IMR-90 (cell line): ENCODE results near the gene KBTBD6. TPM values are rescaled to one million over a fixed set of nuclear protein-coding genes. Genes with fewer than 3 reads are reported as not detected.

Experiments
- ATAC-seq: fragments of 200-7000 bp; cut with Tn5 transposase; 2 replicates; pipeline ENCODE4 v1.9.1; 2020; ENCODE audit warnings: low read depth, mild to moderate bottlenecking, moderate library complexity
- BruUV-seq: library from RNA; stranded (reverse); fragments of 400-500 nt; replicated peaks from 2 replicates; lab custom pipeline; 2021; lab: Mats Ljungman, UMichigan
- CTCF ChIA-PET: fragments of 300-600 bp; formaldehyde crosslinking; extraction: SDS; loops from one replicate; lab custom pipeline; 2021; ENCODE audit warnings: antibody characterized with exemption; lab: Yijun Ruan, JAX
- POLR2A ChIA-PET: fragments of 300-600 bp; sonication (Branson Sonifier 250); formaldehyde crosslinking; loops from one replicate; lab custom pipeline; 2022; ENCODE audit warnings: antibody characterized with exemption; ENCODE audit not compliant: unreplicated experiment; lab: Charles Lee
- DNase-seq: peaks from one replicate; pipeline ENCODE4 v3.0.0; 2013
- H2AFZ ChIP-seq: replicated peaks from 2 replicates; pipeline ENCODE3; 2013; ENCODE audit warnings: low read length, mild to moderate bottlenecking; ENCODE audit not compliant: poor library complexity
- H2AK5ac ChIP-seq: 2 replicates; pipeline ENCODE4 v1.6.1; 2013; ENCODE audit warnings: low read depth, low read length, inconsistent platforms
- H2AK9ac ChIP-seq: replicated peaks from 2 replicates; pipeline ENCODE3; 2013; ENCODE audit warnings: mild to moderate bottlenecking, low read depth, low read length, moderate library complexity; ENCODE audit not compliant: poor library complexity
- H2BK120ac ChIP-seq: 2 replicates; pipeline ENCODE4 v1.6.1; 2013; ENCODE audit warnings: low read depth, low read length, inconsistent platforms
- H2BK15ac ChIP-seq: 3 replicates; pipeline ENCODE4 v1.6.1; 2013; ENCODE audit warnings: low read depth, low read length, inconsistent platforms
- H2BK20ac ChIP-seq: 2 replicates; pipeline ENCODE4 v1.6.1; 2013; ENCODE audit warnings: low read depth, mild to moderate bottlenecking, inconsistent platforms, low read length, moderate library complexity
- H2BK5ac ChIP-seq: 2 replicates; pipeline ENCODE4 v1.6.1; 2013; ENCODE audit warnings: mild to moderate bottlenecking, low read depth, low read length, inconsistent platforms; ENCODE audit not compliant: poor library complexity, severe bottlenecking
- H3K14ac ChIP-seq: replicated peaks from 2 replicates; pipeline ENCODE4 v1.6.1; 2013; ENCODE audit warnings: low read depth, low read length, inconsistent platforms
- H3K18ac ChIP-seq: 2 replicates; pipeline ENCODE4 v1.6.1; 2013; ENCODE audit warnings: low read depth, low read length, control low read depth
- H3K23ac ChIP-seq: 2 replicates; pipeline ENCODE4 v1.6.1; 2013; ENCODE audit warnings: low read depth, low read length, inconsistent platforms
- H3K27ac ChIP-seq: 2 replicates; pipeline ENCODE4 v1.5.1; 2013; ENCODE audit warnings: mild to moderate bottlenecking, control low read depth, low read length; ENCODE audit not compliant: insufficient read depth
- H3K27me3 ChIP-seq: 2 replicates; pipeline ENCODE4 v1.6.1; 2013; ENCODE audit warnings: low read length; ENCODE audit not compliant: control insufficient read depth, insufficient read depth
- H3K36me3 ChIP-seq: 2 replicates; pipeline ENCODE4 v1.6.1; 2013; ENCODE audit warnings: low read length, mixed read lengths; ENCODE audit not compliant: control insufficient read depth, insufficient read depth
- H3K4ac ChIP-seq: 2 replicates; pipeline ENCODE4 v1.6.1; 2013; ENCODE audit warnings: low read depth, low read length, inconsistent platforms
- H3K4me1 ChIP-seq: 2 replicates; pipeline ENCODE4 v1.6.1; 2013; ENCODE audit warnings: low read length, mixed read lengths; ENCODE audit not compliant: control insufficient read depth, insufficient read depth
- H3K4me2 ChIP-seq: 2 replicates; pipeline ENCODE4 v1.6.1; 2013; ENCODE audit warnings: low read depth, mild to moderate bottlenecking, control low read depth, low read length, moderate library complexity
- H3K4me3 ChIP-seq: 2 replicates; pipeline ENCODE4 v1.5.1; 2013; ENCODE audit warnings: low read depth, mild to moderate bottlenecking, control low read depth, low read length, moderate library complexity; ENCODE audit not compliant: insufficient read depth
- H3K56ac ChIP-seq: 2 replicates; pipeline ENCODE4 v1.6.1; 2013; ENCODE audit warnings: low read length, inconsistent platforms; ENCODE audit not compliant: insufficient read depth; ENCODE audit errors: extremely low read depth
- H3K79me1 ChIP-seq, 2 experiments: 2 replicates each; pipeline ENCODE4 v1.6.1; 2013; ENCODE audit warnings: low read length in 2 of 2, inconsistent platforms in 1 of 2, low read depth in 1 of 2
- H3K9ac ChIP-seq: 2 replicates; pipeline ENCODE4 v1.6.1; 2013; ENCODE audit warnings: low read depth, low read length, control low read depth
- H3K9me1 ChIP-seq: 2 replicates; pipeline ENCODE4 v1.6.1; 2013; ENCODE audit warnings: low read length, inconsistent platforms; ENCODE audit not compliant: insufficient read depth
- H3K9me3 ChIP-seq: 2 replicates; pipeline ENCODE4 v1.6.1; 2013; ENCODE audit warnings: low read length; ENCODE audit not compliant: control insufficient read depth, insufficient read depth
- H4K20me1 ChIP-seq: 2 replicates; pipeline ENCODE4 v1.6.1; 2013; ENCODE audit warnings: low read length, inconsistent platforms; ENCODE audit not compliant: insufficient read depth
- H4K5ac ChIP-seq: 2 replicates; pipeline ENCODE4 v1.6.1; 2013; ENCODE audit warnings: mild to moderate bottlenecking, low read depth, low read length, control low read depth
- H4K8ac ChIP-seq, 2 experiments: 2 replicates each; pipeline ENCODE4 v1.6.1; 2013; ENCODE audit warnings: low read depth in 2 of 2, low read length in 2 of 2, control low read depth in 1 of 2, inconsistent platforms in 1 of 2
- H4K91ac ChIP-seq: 2 replicates; pipeline ENCODE4 v1.6.1; 2013; ENCODE audit warnings: low read depth, low read length, inconsistent platforms; ENCODE audit not compliant: insufficient read depth
- CEBPB ChIP-seq: IDR thresholded peaks from 2 replicates; pipeline ENCODE4 v1.6.1; 2012; ENCODE audit warnings: low read depth, low read length, improper control_type of control experiment
- CHD1 ChIP-seq: IDR thresholded peaks from 2 replicates; pipeline ENCODE4 v1.6.1; 2012; ENCODE audit warnings: low read depth, low read length, improper control_type of control experiment
- FOS ChIP-seq: fragments of 150-350 bp; IDR thresholded peaks from 2 replicates; pipeline ENCODE4 v1.6.1; 2016; ENCODE audit warnings: low read depth, low read length
- MAZ ChIP-seq: IDR thresholded peaks from 2 replicates; pipeline ENCODE4 v1.6.1; 2012; ENCODE audit warnings: low read depth, mild to moderate bottlenecking, low read length, improper control_type of control experiment, moderate library complexity, borderline replicate concordance
- MXI1 ChIP-seq: IDR thresholded peaks from 2 replicates; pipeline ENCODE4 v1.6.1; 2012; ENCODE audit warnings: low read depth, mild to moderate bottlenecking, low read length, moderate library complexity, borderline replicate concordance
- NFE2L2 ChIP-seq: fragments of 150-350 bp; IDR thresholded peaks from 2 replicates; pipeline ENCODE4 v1.6.1; 2016; ENCODE audit warnings: low read depth, mild to moderate bottlenecking, low read length
- POLR2A ChIP-seq: IDR thresholded peaks from 2 replicates; pipeline ENCODE4 v1.6.1; 2012; ENCODE audit warnings: mild to moderate bottlenecking, low read depth, low read length
- RCOR1 ChIP-seq: IDR thresholded peaks from 2 replicates; pipeline ENCODE4 v1.6.1; 2012; ENCODE audit warnings: mild to moderate bottlenecking, low read length, improper control_type of control experiment; ENCODE audit not compliant: insufficient replicate concordance
- RFX5 ChIP-seq: IDR thresholded peaks from 2 replicates; pipeline ENCODE4 v1.8.0; 2012; ENCODE audit warnings: low read depth, mild to moderate bottlenecking, low read length, moderate library complexity
- WGBS, 2 experiments: methylation state at CpG; one replicate each; pipeline versions ENCODE4 v1.1.5 to v1.1.7; 2013; ENCODE audit warnings: missing lambda C conversion rate in 2 of 2; ENCODE audit not compliant: insufficient read length in 1 of 2; ENCODE audit errors: extremely low coverage in 2 of 2; 5-methylcytosine and 5-hydroxymethylcytosine counted together
- dilution Hi-C: fragments of 300-500 bp; cut with HindIII; formaldehyde crosslinking; loops from one replicate; pipeline ENCODE4 v1.14.3; 2018; ENCODE audit warnings: low sequenced_read_pairs; ENCODE audit not compliant: unreplicated experiment
- in situ Hi-C: fragments of 300-500 bp; cut with MboI; formaldehyde crosslinking; loops from 3 replicates; pipeline ENCODE4 v1.14.3; 2019; ENCODE audit warnings: low sequenced_read_pairs, inconsistent platforms, mixed read lengths
- intact Hi-C: fragments of 100-400 bp; cut with micrococcal nuclease; formaldehyde crosslinking; loops from 2 replicates; pipeline ENCODE4 v1.10.0; 2022
- polyA plus RNA-seq, 3 experiments: library from polyadenylated mRNA; depleted of rRNA; stranded (reverse); fragments of >200 nt; gene quantifications; 2 replicates each; pipeline ENCODE4 v1.2.3, GENCODE V29; 2012; ENCODE audit warnings: low replicate concordance in 1 of 3
- total RNA-seq: library from RNA; depleted of rRNA; stranded (reverse); fragments of >200 nt; gene quantifications from 2 replicates; pipeline ENCODE4 v1.2.3, GENCODE V29; 2012
- TF ChIP-seq, protein P1 (sequence below): fragments of 150-350 bp; IDR thresholded peaks from 2 replicates; pipeline ENCODE4 v1.6.1; 2017; ENCODE audit warnings: mild to moderate bottlenecking, antibody characterized with exemption, low read length, low read depth
- TF ChIP-seq, protein P2 (sequence below): fragments of 150-350 bp; IDR thresholded peaks from 2 replicates; pipeline ENCODE4 v1.6.1; 2016; ENCODE audit warnings: low read depth, mild to moderate bottlenecking, low read length, moderate library complexity, borderline replicate concordance

Gene KBTBD6
- total and polyA plus RNA-seq, 2 of the 4 experiments (the other 2 are of a cell fraction): 3.6 to 14.7 TPM

DNA sequence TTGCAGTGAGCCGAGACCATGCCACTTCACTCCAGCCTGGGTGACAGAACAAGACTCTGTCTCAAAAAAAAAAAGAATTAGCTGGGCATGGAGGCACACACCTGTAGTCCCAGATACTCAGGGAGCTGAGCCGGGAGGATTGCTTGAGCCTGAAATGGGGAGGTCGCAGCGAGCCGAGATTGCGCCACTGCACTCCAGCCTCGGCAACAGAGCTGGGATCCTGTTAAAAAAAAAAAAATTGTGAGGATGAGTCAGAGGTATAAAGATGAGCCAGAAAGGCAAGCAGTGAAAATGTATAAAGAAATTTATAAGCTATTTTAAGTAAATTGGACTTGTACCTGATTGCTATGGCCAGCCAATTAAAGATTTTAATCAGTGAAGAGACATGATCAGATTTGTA lies 21.1 kb downstream of the KBTBD6 start:
- dilution Hi-C loops: no loop called here
- ChIA-PET CTCF (interaction anchor here (0.6 kb wide), 2 partner anchors 20 to 22 kb away, joined by 4 read pairs; no protein-coding TSS in a partner anchor), POLR2A (interaction anchor here (0.6 kb wide), 1 partner anchor 250 kb away, joined by 3 read pairs; no protein-coding TSS in a partner anchor)
- H3K14ac ChIP-seq: no peak overlapping the region
- no peak overlapping the region for H3K4me2 ChIP-seq
- H4K8ac ChIP-seq: no peak overlapping the region
- no peaks in the 10 kb centered on the region for H3K79me1 ChIP-seq
- no peaks in the 10 kb centered on the region for H4K20me1 ChIP-seq
- ATAC-seq: peak; percentile 69
- H2BK120ac ChIP-seq: no peak overlapping the region
- H3K36me3 ChIP-seq: no peaks in the 10 kb centered on the region
- H3K27me3 ChIP-seq: no peaks in the 10 kb centered on the region
- H3K4ac ChIP-seq: no peak overlapping the region
- H4K5ac ChIP-seq: no peak overlapping the region
- intact Hi-C loops: no loop called here
- H2AK5ac ChIP-seq: no peak overlapping the region
- H4K91ac ChIP-seq: no peak overlapping the region
- H3K9ac ChIP-seq: no peak overlapping the region
- no peak overlapping the region for H2BK15ac ChIP-seq
- no peak overlapping the region for H2BK5ac ChIP-seq
- no peak overlapping the region for H3K4me3 ChIP-seq
- no peak overlapping the region for H3K56ac ChIP-seq
- no TSS peak for BruUV-seq
- no peak for TF ChIP-seq RFX5
- TF ChIP-seq POLR2A: no peak
- no peak for TF ChIP-seq CHD1
- TF ChIP-seq, protein P1, sequence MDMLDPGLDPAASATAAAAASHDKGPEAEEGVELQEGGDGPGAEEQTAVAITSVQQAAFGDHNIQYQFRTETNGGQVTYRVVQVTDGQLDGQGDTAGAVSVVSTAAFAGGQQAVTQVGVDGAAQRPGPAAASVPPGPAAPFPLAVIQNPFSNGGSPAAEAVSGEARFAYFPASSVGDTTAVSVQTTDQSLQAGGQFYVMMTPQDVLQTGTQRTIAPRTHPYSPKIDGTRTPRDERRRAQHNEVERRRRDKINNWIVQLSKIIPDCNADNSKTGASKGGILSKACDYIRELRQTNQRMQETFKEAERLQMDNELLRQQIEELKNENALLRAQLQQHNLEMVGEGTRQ: no peak
- TF ChIP-seq MAZ: no peak
- 0 out of 2 replicates have a peak, but pooled peaks have one; percentile 6 for TF ChIP-seq FOS
- TF ChIP-seq, protein P2, sequence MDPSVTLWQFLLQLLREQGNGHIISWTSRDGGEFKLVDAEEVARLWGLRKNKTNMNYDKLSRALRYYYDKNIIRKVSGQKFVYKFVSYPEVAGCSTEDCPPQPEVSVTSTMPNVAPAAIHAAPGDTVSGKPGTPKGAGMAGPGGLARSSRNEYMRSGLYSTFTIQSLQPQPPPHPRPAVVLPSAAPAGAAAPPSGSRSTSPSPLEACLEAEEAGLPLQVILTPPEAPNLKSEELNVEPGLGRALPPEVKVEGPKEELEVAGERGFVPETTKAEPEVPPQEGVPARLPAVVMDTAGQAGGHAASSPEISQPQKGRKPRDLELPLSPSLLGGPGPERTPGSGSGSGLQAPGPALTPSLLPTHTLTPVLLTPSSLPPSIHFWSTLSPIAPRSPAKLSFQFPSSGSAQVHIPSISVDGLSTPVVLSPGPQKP: no peak
- TF ChIP-seq MXI1: no peak
- TF ChIP-seq CEBPB: peak; percentile 87
- no peak for TF ChIP-seq RCOR1
- TF ChIP-seq NFE2L2: no peak
- H2AFZ ChIP-seq: no peak overlapping the region
- no peak overlapping the region for H3K18ac ChIP-seq
- no peak overlapping the region for H2BK20ac ChIP-seq
- H2AK9ac ChIP-seq: no peak overlapping the region
- H3K23ac ChIP-seq: no peak overlapping the region
- peak; percentile 52 for DNase-seq
- no peaks in the 10 kb centered on the region for H3K9me1 ChIP-seq
- in situ Hi-C loops: no loop called here
- H3K9me3 ChIP-seq: no peaks in the 10 kb centered on the region
- H3K4me1 ChIP-seq: no peaks in the 10 kb centered on the region
- 74% methylated on average over 7 of the region's 7 CpGs; no CpG with 5 or more reads in 1 of the 2 experiments for WGBS, 2 experiments
- H3K27ac ChIP-seq: no peak overlapping the region
